GM21528 (cell line): ENCODE results near the gene PTGES3L.
"Not testable (repeated sequence)": the region's sequence is repeated elsewhere in the genome, so short reads cannot be mapped to it uniquely, and the experiment has no call there.

ENCODE experiments used
- ATAC-seq: cut with Tn5 transposase; IDR thresholded peaks from one replicate; pipeline ENCODE4 v1.9.1; 2021; ENCODE audit warnings: mild to moderate bottlenecking, moderate library complexity; ENCODE audit not compliant: unreplicated experiment, low FRiP score

PTGES3L gene

DNA sequence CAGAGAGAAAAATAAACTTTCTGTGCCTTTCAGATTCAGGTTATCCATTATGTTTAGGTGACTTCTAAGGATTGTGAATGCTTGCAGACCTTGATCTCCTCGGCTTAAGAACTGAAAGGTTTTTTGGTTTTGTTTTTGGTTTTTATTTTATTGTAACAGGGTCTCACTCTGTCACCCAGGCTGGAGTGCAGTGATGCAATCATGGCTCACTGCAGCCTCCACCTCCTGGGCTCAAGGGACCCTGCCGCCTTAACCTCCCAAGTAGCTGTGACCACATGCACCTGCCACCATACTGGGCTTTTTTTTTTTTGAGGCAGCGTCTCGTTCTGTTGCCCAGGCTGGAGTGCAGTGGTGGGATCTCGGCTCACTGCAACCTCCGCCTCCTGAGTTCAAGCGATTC is 56.4 kb downstream of the PTGES3L start:
- ATAC-seq = not testable (repeated sequence)

DNA sequence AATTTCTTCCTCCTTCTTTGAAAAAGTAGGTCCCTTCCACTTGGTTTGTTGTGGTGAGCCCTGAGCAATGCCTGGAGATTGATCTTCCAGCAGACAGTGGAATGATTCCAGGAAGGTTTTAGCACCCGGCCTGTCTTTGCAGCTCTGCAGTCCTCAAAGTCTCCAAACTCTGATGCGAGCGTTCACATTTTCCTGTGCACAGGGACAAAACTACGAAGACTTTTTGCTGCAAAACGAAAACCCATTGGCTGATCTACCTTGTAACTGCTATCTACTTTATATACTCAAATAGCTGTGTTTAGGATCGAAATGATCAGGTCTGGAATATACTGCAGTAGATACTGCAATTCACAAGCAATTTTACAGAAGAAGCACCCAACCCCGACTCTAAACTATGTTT is 57.6 kb downstream of the PTGES3L start:
- no peak for ATAC-seq

DNA sequence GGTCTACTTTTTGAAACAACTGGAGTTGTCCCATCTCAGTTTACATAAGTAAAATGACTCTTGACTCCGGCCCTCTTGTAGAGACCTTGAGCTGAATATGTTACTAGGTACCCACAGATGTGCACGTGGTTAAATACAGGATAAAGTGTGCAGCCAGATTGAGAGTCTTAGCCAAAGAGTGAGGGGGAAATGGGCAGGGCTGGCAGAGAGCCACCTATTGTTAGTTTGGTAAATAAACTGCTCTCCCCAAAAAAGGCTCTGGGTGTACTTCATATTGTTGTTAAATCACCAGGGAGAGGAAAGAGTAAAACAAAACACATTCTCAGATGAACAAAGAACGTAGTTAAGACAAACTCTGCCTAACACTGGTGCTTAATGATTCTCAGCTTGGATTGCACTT is 59.0 kb downstream of the PTGES3L start:
- no peak for ATAC-seq

DNA sequence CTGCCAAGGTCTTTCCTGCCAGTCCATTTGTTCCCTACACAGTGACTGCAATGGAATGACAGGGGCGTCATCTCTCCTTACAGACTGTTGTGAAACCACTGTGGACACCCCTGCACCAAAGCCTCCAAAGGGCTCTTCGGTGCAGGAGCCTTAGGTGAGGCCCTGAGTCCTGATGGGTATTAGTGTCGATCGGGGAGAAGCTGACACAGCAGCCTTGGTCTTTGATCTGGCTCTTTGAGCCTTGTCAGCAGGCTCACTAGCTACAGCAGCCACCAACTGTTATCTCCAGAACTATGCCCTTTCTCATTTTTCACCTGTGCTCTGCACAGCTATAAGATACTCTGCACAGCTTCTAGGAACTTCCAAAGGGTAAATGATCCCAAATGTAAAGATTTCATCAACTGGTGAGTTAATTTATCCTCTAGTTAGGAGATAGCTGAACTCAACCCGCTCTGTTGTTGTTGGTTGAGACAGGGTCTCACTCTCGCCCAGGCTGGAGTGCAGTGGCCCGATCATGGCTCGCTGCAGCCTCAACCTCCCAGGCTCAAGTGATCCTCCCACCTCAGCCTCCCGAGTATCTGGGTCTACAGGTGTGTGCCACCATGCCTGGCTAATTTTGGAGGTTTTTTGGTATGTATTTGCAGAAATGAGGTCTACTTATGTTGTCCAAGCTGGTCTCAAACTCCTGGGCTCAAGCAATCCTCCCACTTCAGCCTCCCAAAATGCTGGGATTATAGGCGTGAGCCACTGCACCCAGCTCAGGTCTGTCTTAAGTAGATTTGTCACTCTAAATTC is 59.6 kb downstream of the PTGES3L start:
- ATAC-seq = no peak

DNA sequence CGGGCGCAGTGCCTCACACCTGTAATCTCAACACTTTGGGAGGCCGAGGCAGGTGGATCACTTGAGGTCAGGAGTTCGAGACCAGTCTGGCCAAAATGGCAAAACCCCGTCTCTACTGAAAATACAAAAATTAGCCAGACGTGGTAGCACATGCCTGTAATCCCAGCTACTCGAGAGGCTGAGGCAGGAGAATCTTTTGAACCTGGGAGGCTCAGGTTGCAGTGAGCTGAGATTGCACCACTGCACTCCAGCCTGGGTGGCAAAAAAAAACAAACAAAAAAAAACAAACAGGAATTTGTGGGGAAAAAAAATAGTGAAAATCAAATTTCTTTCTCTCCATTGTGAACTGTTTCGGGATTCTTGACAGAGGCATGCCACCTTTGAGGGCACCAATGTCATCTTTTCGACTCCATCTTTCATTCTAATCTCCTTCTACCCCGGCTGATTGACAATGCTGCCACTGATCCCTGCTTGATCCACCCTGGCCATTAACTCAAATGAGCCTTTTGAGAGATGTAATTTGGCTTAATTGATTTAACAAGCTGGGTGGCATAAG is 60.3 kb downstream of the PTGES3L start:
- not testable (repeated sequence) for ATAC-seq

DNA sequence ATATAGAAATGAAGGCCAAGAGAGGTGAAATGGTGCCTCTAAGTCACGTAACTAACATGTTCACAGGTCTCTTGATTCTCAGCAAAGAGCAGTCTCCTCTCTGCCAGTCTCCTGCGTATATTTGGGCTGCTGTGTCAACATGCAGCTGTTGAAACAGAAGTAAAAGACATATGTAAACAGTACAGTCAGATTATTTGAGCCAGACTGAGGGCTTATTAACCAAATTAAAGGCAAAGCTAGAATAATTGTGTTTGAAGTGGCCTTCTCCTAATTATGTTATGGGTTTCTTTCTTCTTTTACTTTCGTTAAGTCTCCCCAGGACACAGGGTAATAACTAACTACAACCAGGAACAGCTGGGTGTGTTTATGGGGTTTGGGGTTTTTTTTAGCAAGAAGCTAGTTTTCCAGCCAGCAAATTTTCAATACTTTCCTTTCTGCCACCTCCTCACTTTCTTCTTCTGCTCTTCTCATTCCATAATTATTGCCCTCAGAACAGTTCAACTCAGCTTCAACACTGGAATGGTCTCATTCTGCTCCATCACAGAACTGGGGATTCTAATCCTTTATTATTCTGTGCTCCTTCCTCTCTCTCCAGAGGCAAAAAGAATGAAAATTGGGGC is 60.9 kb downstream of the PTGES3L start:
- no peak for ATAC-seq
